Stomach (tissue), 9 donors: ENCODE results near the gene LY6G5B. TPM values are rescaled to one million over a fixed set of nuclear protein-coding genes. Genes with fewer than 3 reads are reported as not detected.

ENCODE experiments used
- DNase-seq, 2 donors: peaks; one replicate each; pipeline versions ENCODE4 v3.0.0 to v3.0.0-alpha.2; 2013 to 2019
- H3K27ac ChIP-seq, 5 donors: fragments of 200-600 bp in 4 of 5; sonication (generic) in 4 of 5; one replicate each; pipeline ENCODE4 v1.5.1; 2013 to 2019; ENCODE audit warnings: mild to moderate bottlenecking in 1 of 5, moderate library complexity in 1 of 5
- H3K27me3 ChIP-seq, 3 donors: fragments of 200-600 bp; sonication (generic); one replicate each; pipeline ENCODE4 v1.5.1; 2017 to 2019; ENCODE audit warnings: mixed run types in 1 of 3
- H3K36me3 ChIP-seq, 4 donors: fragments of 200-600 bp; sonication (generic); 1 replicate in 3 of 4; 2 replicates in 1 of 4; pipeline ENCODE4 v1.5.1; 2016 to 2019
- H3K4me1 ChIP-seq, 4 donors: fragments of 200-600 bp; sonication (generic); one replicate each; pipeline ENCODE4 v1.5.1; 2016 to 2019
- H3K4me3 ChIP-seq, 4 donors: fragments of 200-600 bp; sonication (generic) in 3 of 4; one replicate each; pipeline ENCODE4 v1.5.1; 2016 to 2019; ENCODE audit warnings: mild to moderate bottlenecking in 1 of 4
- H3K9me3 ChIP-seq, 4 donors: fragments of 200-600 bp; sonication (generic); one replicate each; pipeline ENCODE4 v1.5.1; 2016 to 2019
- CTCF ChIP-seq, 7 experiments: fragments of 450-650 bp in 4 of 7; fragments of 200-600 bp in 3 of 7; sonication (generic) in 3 of 7; IDR thresholded peaks; one replicate each; pipeline ENCODE4 v1.5.1; 2016 to 2019; ENCODE audit warnings: antibody characterized with exemption in 7 of 7, control low read depth in 2 of 7, mild to moderate bottlenecking in 1 of 7
- EP300 ChIP-seq: sonication (generic); formaldehyde crosslinking; IDR thresholded peaks from one replicate; pipeline ENCODE4 v1.6.1; 2017; ENCODE audit warnings: antibody characterized with exemption
- POLR2A ChIP-seq, 4 donors: fragments of 450-650 bp; IDR thresholded peaks; one replicate each; pipeline ENCODE4 v1.6.1; 2016; ENCODE audit warnings: antibody characterized with exemption in 4 of 4, control low read depth in 2 of 4, mild to moderate bottlenecking in 1 of 4, moderate library complexity in 1 of 4
- POLR2AphosphoS5 ChIP-seq, 3 donors: sonication (generic); formaldehyde crosslinking; IDR thresholded peaks; one replicate each; pipeline ENCODE4 v1.6.1; 2016; ENCODE audit warnings: antibody characterized with exemption in 3 of 3
- WGBS, 5 donors: extraction: QIAGEN DNeasy Blood & Tissue Kit in 3 of 5; methylation state at CpG; one replicate each; pipeline versions ENCODE4 v1.1.5 to v1.1.7; 2013 to 2018; 5-methylcytosine and 5-hydroxymethylcytosine counted together
- intact Hi-C: fragments of 100-400 bp; cut with DNase I; formaldehyde crosslinking; loops from one replicate; pipeline ENCODE4 v1.15.1; 2023; ENCODE audit warnings: low total_unique reads
- polyA plus RNA-seq, 3 donors: library from polyadenylated mRNA; stranded (reverse); fragments of 200-250 nt; gene quantifications; one replicate each; pipeline ENCODE4 v1.2.3, GENCODE V29; 2013
- small RNA-seq, 4 donors: library from RNA; depleted of rRNA; stranded (forward); fragments of <200 nt; gene quantifications; one replicate each; pipeline ENCODE3, GENCODE V24; 2016
- total RNA-seq, 5 donors: library from RNA; depleted of rRNA; stranded (reverse); fragments of >200 nt; gene quantifications; one replicate each; pipeline versions ENCODE4 v1.1.0 to v1.2.3, GENCODE V29; 2014 to 2016
- donor health status: healthy with polysubstance abuse.
- donor health status: Bipolar disorder and iron deficiency.
- donor health status: healthy.

Gene LY6G5B
- total and polyA plus RNA-seq, 8 donors, result 0.44 to 17.1 (median 4.7) TPM; not detected in 1

DNA sequence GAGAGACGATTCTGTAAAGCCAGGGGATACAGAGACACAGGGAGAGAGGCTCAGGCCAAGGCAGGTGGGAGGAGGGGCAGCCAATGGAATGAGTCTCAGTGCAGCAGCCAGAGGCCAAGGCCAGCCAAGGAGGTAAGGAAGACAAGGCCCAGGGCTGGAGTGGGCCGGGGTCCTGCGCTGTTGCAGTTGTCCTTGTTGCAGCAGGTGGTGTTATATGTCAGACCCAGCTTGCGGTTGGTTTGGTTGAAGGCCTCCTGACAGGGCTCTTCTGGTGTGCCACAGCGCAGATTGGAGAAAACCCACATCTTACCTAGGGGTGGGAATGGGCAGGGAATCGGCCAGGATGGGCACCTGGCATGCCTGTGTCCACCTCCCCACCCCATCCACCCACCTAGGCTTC, 49.2 kb downstream of the LY6G5B start:
- intact Hi-C loops, result no loop called here
- Histone ChIP-seq H3K4me1 (peaks cover 0 to 15% (median 12%) of the 10 kb centered on the region in 4 donors), H3K9me3 (no peaks in the 10 kb centered on the region), H3K27me3 (no peaks in the 10 kb centered on the region), H3K4me3 (no peak overlapping the region), H3K27ac (no peak overlapping the region), H3K36me3 (no peaks in the 10 kb centered on the region)
- no peak for DNase-seq
- 74 to 85% (median 83%) methylated on average over 6 of the region's 6 CpGs for WGBS, 5 donors
- TF ChIP-seq EP300, result no peak
- no peak for TF ChIP-seq POLR2A (IDR thresholded peaks at IDR 0.05)
- TF ChIP-seq CTCF (IDR thresholded peaks at IDR 0.05), result no peak
- TF ChIP-seq POLR2AphosphoS5 (IDR thresholded peaks at IDR 0.05), result no peak

- DNase-seq, result peak in 1 of 2 donors; percentile 78
- H3K36me3 ChIP-seq, result peaks cover 0 to 1% (median 0%) of the 10 kb centered on the region in 4 donors
- peaks cover 0 to 15% (median 12%) of the 10 kb centered on the region in 4 donors for H3K4me1 ChIP-seq
- H3K4me3 ChIP-seq, result no peak overlapping the region
- H3K27me3 ChIP-seq, result no peaks in the 10 kb centered on the region
- no peaks in the 10 kb centered on the region for H3K9me3 ChIP-seq
- TF ChIP-seq POLR2AphosphoS5 (IDR thresholded peaks at IDR 0.05), result no peak
- no peak for TF ChIP-seq CTCF (IDR thresholded peaks at IDR 0.05)
- TF ChIP-seq POLR2A (IDR thresholded peaks at IDR 0.05), result no peak
- no peak for TF ChIP-seq EP300
- intact Hi-C loops, result no loop called here
- 56 to 75% (median 59%) methylated on average over 5 of the region's 5 CpGs for WGBS, 5 donors
- H3K27ac ChIP-seq, result no peak overlapping the region
These were observed 50.5 kb downstream of the LY6G5B start for GRCh38 chr6:31720196-31720770.

DNA sequence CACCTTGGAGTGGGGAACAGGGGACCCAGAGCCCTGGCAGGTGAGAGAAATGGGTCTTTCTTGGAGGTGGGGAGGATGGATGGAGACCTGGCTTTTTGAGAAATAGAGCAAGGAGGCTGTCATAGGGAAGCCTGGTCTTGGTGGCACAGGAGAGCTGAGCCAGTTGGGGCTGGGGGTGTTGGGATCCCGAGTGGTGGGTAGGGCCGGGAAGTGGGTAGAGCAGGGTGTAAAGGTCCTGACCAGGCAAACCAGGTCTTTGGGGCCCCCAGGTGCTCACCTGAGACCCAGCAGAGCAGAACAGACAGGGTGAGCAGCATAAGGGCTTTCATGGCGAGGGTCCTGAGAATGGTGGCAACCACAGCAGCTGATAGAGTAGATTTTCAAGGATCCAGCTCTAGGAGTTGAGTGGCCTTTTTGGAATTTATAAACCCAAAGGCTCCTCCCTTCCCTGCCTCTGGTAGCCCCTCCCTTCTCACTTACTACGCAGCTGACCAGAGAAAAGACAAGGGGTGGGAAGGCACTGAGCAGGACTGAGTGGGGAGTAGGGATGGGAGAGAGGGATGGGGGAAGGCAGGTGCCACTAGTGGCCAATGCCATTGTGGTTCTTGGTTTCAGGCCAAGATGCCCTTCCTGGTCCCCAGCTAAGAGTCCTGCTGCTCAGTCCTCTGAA, 51.7 kb downstream of the LY6G5B start, which contains the start of gene LY6G6C:
Gene LY6G6C, minus strand, starts transcription at position 396 of the 670 bp plus-strand sequence. Its CDS starts 67 bp downstream, at position 329.
- TF ChIP-seq CTCF (IDR thresholded peaks at IDR 0.05) (no peak), POLR2AphosphoS5 (IDR thresholded peaks at IDR 0.05) (no peak), EP300 (no peak), POLR2A (IDR thresholded peaks at IDR 0.05) (no peak)
- peaks cover 0 to 22% (median 12%) of the 10 kb centered on the region in 4 donors for H3K4me1 ChIP-seq
- no peak for DNase-seq
- no peak within 1 kb of the TSS for H3K27ac ChIP-seq
- H3K4me3 ChIP-seq, result no peak within 1 kb of the TSS
- H3K9me3 ChIP-seq, result no peaks in the 10 kb centered on the region
- H3K36me3 ChIP-seq, result peaks cover under 1 to 13% (median 11%) of the 10 kb centered on the region in 4 donors
- 80 to 96% (median 89%) methylated on average over 4 of the region's 4 CpGs for WGBS, 5 donors
- H3K27me3 ChIP-seq, result no peaks in the 10 kb centered on the region
- intact Hi-C loops, result no loop called here

DNA sequence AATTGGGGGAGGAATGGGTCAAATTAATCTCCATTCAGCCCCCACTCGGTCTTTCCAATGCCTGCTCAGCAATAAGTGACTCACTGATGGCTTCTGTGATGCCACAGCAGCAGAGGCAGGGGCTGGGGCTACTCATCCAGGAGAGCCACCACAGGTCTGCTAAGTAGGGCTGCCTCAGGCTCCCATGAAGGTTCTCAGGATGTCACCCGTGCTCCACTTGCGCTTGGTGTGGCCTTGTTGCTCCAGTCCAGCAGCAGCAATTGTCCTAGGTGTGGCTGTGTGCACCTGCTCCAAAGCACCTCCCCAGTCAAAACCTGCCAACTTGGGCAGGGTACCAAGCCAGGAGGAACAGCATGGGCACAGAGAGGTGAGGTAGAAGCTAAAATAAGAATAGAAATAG, 52.4 kb downstream of the LY6G5B start:
- no peaks in the 10 kb centered on the region for H3K9me3 ChIP-seq
- TF ChIP-seq CTCF (IDR thresholded peaks at IDR 0.05), result no peak
- peaks cover 0 to 29% (median 13%) of the 10 kb centered on the region in 4 donors for H3K4me1 ChIP-seq
- H3K36me3 ChIP-seq, result peaks cover 7 to 20% (median 18%) of the 10 kb centered on the region in 4 donors
- no peak overlapping the region for H3K27ac ChIP-seq
- H3K4me3 ChIP-seq, result no peak overlapping the region
- H3K27me3 ChIP-seq, result no peaks in the 10 kb centered on the region
- WGBS, 5 donors, result 82 to 92% (median 88%) methylated on average over 3 of the region's 3 CpGs
- no peak for DNase-seq
- intact Hi-C loops, result no loop called here

Small RNA genes within 50 kb of the gene (small RNA-seq; reads per million reads assigned to genes)
- gene LY6G6D (0 reads per million in 4 donors), gene MIR4646 (0 reads per million in 4 donors), gene MIR6832 (0 to 0.23 (median 0) reads per million in 4 donors), gene RF00019 (0 reads per million in 4 donors), gene SNORA38 (3.2 to 32.0 (median 10.6) reads per million in 4 donors)

Other genes starting within 250 kb of the LY6G5B start
Only the 30 nearest of the 37 such genes appear.
- not detected for gene MCCD1, start 141.0 kb upstream of the LY6G5B start, total RNA-seq
- not detected for gene MCCD1, start 141.0 kb upstream of the LY6G5B start, polyA plus RNA-seq
- 100 to 1,000 TPM; 198 to 445 (median 248) TPM for gene DDX39B, start 128.0 kb upstream of the LY6G5B start, total RNA-seq
- gene DDX39B, start 128.0 kb upstream of the LY6G5B start, polyA plus RNA-seq, result 100 to 1,000 TPM; 255 to 383 (median 255) TPM
- gene ATP6V1G2, start 123.4 kb upstream of the LY6G5B start, total RNA-seq, result 1 to 10 TPM in 2 of 5 donors, under 1 TPM in 1, not detected in 2; 0.87 to 4.6 (median 2.3) TPM
- 1 to 10 TPM in 2 of 3 donors, under 1 TPM in 1; 0.98 to 3.7 (median 1.2) TPM for gene ATP6V1G2, start 123.4 kb upstream of the LY6G5B start, polyA plus RNA-seq
- gene NFKBIL1, start 122.4 kb upstream of the LY6G5B start, total RNA-seq, result 10 to 100 TPM in 4 of 5 donors, under 1 TPM in 1; 0.45 to 51.9 (median 13.6) TPM
- 10 to 100 TPM; 23.9 to 45.1 (median 29.9) TPM for gene NFKBIL1, start 122.4 kb upstream of the LY6G5B start, polyA plus RNA-seq
- not detected for gene LTA, start 97.7 kb upstream of the LY6G5B start, total RNA-seq
- gene LTA, start 97.7 kb upstream of the LY6G5B start, polyA plus RNA-seq, result under 1 TPM in 1 of 3 donors, not detected in 2; 0.18 TPM
- gene TNF, start 94.4 kb upstream of the LY6G5B start, total RNA-seq, result under 1 TPM in 1 of 5 donors, not detected in 4; 0.58 TPM
- under 1 TPM in 2 of 3 donors, not detected in 1; 0.28 to 0.31 TPM for gene TNF, start 94.4 kb upstream of the LY6G5B start, polyA plus RNA-seq
- gene LTB, start 87.6 kb upstream of the LY6G5B start, total RNA-seq, result 1 to 10 TPM in 1 of 5 donors, not detected in 4; 4.8 TPM
- 10 to 100 TPM in 1 of 3 donors, 1 to 10 TPM in 2; 4.2 to 13.4 (median 9.0) TPM for gene LTB, start 87.6 kb upstream of the LY6G5B start, polyA plus RNA-seq
- 1 to 10 TPM in 2 of 5 donors, not detected in 3; 2.9 to 6.7 TPM for gene LST1, start 83.7 kb upstream of the LY6G5B start, total RNA-seq
- gene LST1, start 83.7 kb upstream of the LY6G5B start, polyA plus RNA-seq, result 10 to 100 TPM in 2 of 3 donors, 1 to 10 TPM in 1; 8.8 to 35.4 (median 26.7) TPM
- gene NCR3, start 77.0 kb upstream of the LY6G5B start, total RNA-seq, result not detected
- gene NCR3, start 77.0 kb upstream of the LY6G5B start, polyA plus RNA-seq, result under 1 TPM in 1 of 3 donors, not detected in 2; 0.25 TPM
- gene AIF1, start 54.7 kb upstream of the LY6G5B start, total RNA-seq, result 10 to 100 TPM in 2 of 5 donors, 1 to 10 TPM in 2, not detected in 1; 3.2 to 38.3 (median 15.6) TPM
- 10 to 100 TPM; 28.2 to 74.2 (median 68.7) TPM for gene AIF1, start 54.7 kb upstream of the LY6G5B start, polyA plus RNA-seq
- gene PRRC2A, start 49.3 kb upstream of the LY6G5B start, total RNA-seq, result 100 to 1,000 TPM in 3 of 5 donors, 10 to 100 TPM in 2; 49.4 to 125 (median 107) TPM
- 100 to 1,000 TPM in 1 of 3 donors, 10 to 100 TPM in 2; 56.4 to 109 (median 80.8) TPM for gene PRRC2A, start 49.3 kb upstream of the LY6G5B start, polyA plus RNA-seq
- gene BAG6, start 17.3 kb upstream of the LY6G5B start, total RNA-seq, result 100 to 1,000 TPM; 111 to 169 (median 141) TPM
- 100 to 1,000 TPM; 157 to 287 (median 180) TPM for gene BAG6, start 17.3 kb upstream of the LY6G5B start, polyA plus RNA-seq
- 1 to 10 TPM in 2 of 5 donors, not detected in 3; 1.3 to 1.9 TPM for gene APOM, start 14.1 kb upstream of the LY6G5B start, total RNA-seq
- 10 to 100 TPM in 1 of 3 donors, 1 to 10 TPM in 2; 6.4 to 14.2 (median 6.5) TPM for gene APOM, start 14.1 kb upstream of the LY6G5B start, polyA plus RNA-seq
- gene C6orf47, start 9.2 kb upstream of the LY6G5B start, total RNA-seq, result 10 to 100 TPM; 12.8 to 44.9 (median 32.0) TPM
- gene C6orf47, start 9.2 kb upstream of the LY6G5B start, polyA plus RNA-seq, result 10 to 100 TPM; 10.5 to 16.0 (median 13.0) TPM
- gene GPANK1, start 5.0 kb upstream of the LY6G5B start, total RNA-seq, result 10 to 100 TPM in 4 of 5 donors, 1 to 10 TPM in 1; 5.8 to 36.8 (median 10.6) TPM
- 10 to 100 TPM; 13.0 to 17.9 (median 13.4) TPM for gene GPANK1, start 5.0 kb upstream of the LY6G5B start, polyA plus RNA-seq
- gene CSNK2B, start 3.9 kb upstream of the LY6G5B start, total RNA-seq, result 100 to 1,000 TPM in 3 of 5 donors, 10 to 100 TPM in 2; 11.3 to 375 (median 142) TPM
- 100 to 1,000 TPM; 152 to 233 (median 181) TPM for gene CSNK2B, start 3.9 kb upstream of the LY6G5B start, polyA plus RNA-seq
- not detected for gene LY6G5C, start 11.1 kb downstream of the LY6G5B start, total RNA-seq
- 1 to 10 TPM; 1.8 to 4.9 (median 2.7) TPM for gene LY6G5C, start 11.1 kb downstream of the LY6G5B start, polyA plus RNA-seq
- 100 to 1,000 TPM in 1 of 5 donors, 10 to 100 TPM in 4; 40.9 to 122 (median 49.0) TPM for gene ABHD16A, start 33.3 kb downstream of the LY6G5B start, total RNA-seq
- 10 to 100 TPM; 15.1 to 48.0 (median 20.4) TPM for gene ABHD16A, start 33.3 kb downstream of the LY6G5B start, polyA plus RNA-seq
- gene LY6G6F, start 36.9 kb downstream of the LY6G5B start, total RNA-seq, result not detected
- gene LY6G6F, start 36.9 kb downstream of the LY6G5B start, polyA plus RNA-seq, result not detected
- gene LY6G6D, start 45.4 kb downstream of the LY6G5B start, total RNA-seq, result not detected
- not detected for gene LY6G6D, start 45.4 kb downstream of the LY6G5B start, polyA plus RNA-seq
- not detected for gene LY6G6C, start 51.8 kb downstream of the LY6G5B start, total RNA-seq
- gene LY6G6C, start 51.8 kb downstream of the LY6G5B start, polyA plus RNA-seq, result under 1 TPM in 1 of 3 donors, not detected in 2; 0.90 TPM
- gene MPIG6B, start 53.4 kb downstream of the LY6G5B start, total RNA-seq, result not detected
- gene MPIG6B, start 53.4 kb downstream of the LY6G5B start, polyA plus RNA-seq, result under 1 TPM in 1 of 3 donors, not detected in 2; 0.10 TPM
- gene DDAH2, start 59.3 kb downstream of the LY6G5B start, total RNA-seq, result 100 to 1,000 TPM in 2 of 5 donors, 10 to 100 TPM in 3; 33.3 to 133 (median 76.1) TPM
- 10 to 100 TPM; 52.9 to 73.7 (median 57.9) TPM for gene DDAH2, start 59.3 kb downstream of the LY6G5B start, polyA plus RNA-seq
- gene CLIC1, start 66.6 kb downstream of the LY6G5B start, total RNA-seq, result 100 to 1,000 TPM in 4 of 5 donors, 10 to 100 TPM in 1; 33.8 to 381 (median 117) TPM
- 100 to 1,000 TPM; 331 to 597 (median 348) TPM for gene CLIC1, start 66.6 kb downstream of the LY6G5B start, polyA plus RNA-seq
- 10 to 100 TPM in 4 of 5 donors, 1 to 10 TPM in 1; 4.1 to 66.4 (median 21.4) TPM for gene MSH5, start 70.0 kb downstream of the LY6G5B start, total RNA-seq
- 1 to 10 TPM; 2.9 to 9.3 (median 3.2) TPM for gene MSH5, start 70.0 kb downstream of the LY6G5B start, polyA plus RNA-seq
- gene SAPCD1, start 92.7 kb downstream of the LY6G5B start, total RNA-seq, result 10 to 100 TPM in 2 of 5 donors, 1 to 10 TPM in 2, not detected in 1; 2.7 to 40.8 (median 7.6) TPM
- gene SAPCD1, start 92.7 kb downstream of the LY6G5B start, polyA plus RNA-seq, result 1 to 10 TPM; 2.4 to 5.4 (median 2.9) TPM
- gene VWA7, start 107.4 kb downstream of the LY6G5B start, total RNA-seq, result 10 to 100 TPM in 1 of 5 donors, 1 to 10 TPM in 3, not detected in 1; 4.2 to 18.3 (median 7.5) TPM
- 1 to 10 TPM; 1.3 to 1.4 (median 1.4) TPM for gene VWA7, start 107.4 kb downstream of the LY6G5B start, polyA plus RNA-seq
- 10 to 100 TPM; 21.6 to 56.5 (median 24.1) TPM for gene VARS1, start 125.8 kb downstream of the LY6G5B start, total RNA-seq
- 10 to 100 TPM; 11.0 to 31.8 (median 27.7) TPM for gene VARS1, start 125.8 kb downstream of the LY6G5B start, polyA plus RNA-seq
- 10 to 100 TPM in 3 of 5 donors, 1 to 10 TPM in 1, not detected in 1; 6.7 to 34.5 (median 11.4) TPM for gene LSM2, start 137.0 kb downstream of the LY6G5B start, total RNA-seq
- gene LSM2, start 137.0 kb downstream of the LY6G5B start, polyA plus RNA-seq, result 10 to 100 TPM; 45.2 to 55.8 (median 50.4) TPM
- 1 to 10 TPM in 2 of 5 donors, not detected in 3; 1.1 to 1.7 TPM for gene HSPA1L, start 145.3 kb downstream of the LY6G5B start, total RNA-seq
- under 1 TPM; 0.46 to 0.98 (median 0.75) TPM for gene HSPA1L, start 145.3 kb downstream of the LY6G5B start, polyA plus RNA-seq